Hematopoietic multipotent progenitor cell (in vitro differentiated cells): ENCODE results near the gene CRAMP1. TPM values are rescaled to one million over a fixed set of nuclear protein-coding genes. Genes with fewer than 3 reads are reported as not detected.
"Not testable (repeated sequence)": the region's sequence is repeated elsewhere in the genome, so short reads cannot be mapped to it uniquely, and the experiment has no call there.

Source experiments
- DNase-seq, 3 donors: peaks; one replicate each; pipeline ENCODE4 v3.0.0-alpha.2; 2011 to 2015; ENCODE audit warnings: low read depth in 2 of 3, low spot score in 2 of 3
- total RNA-seq: library from RNA; depleted of rRNA; stranded (reverse); fragments of >200 nt; gene quantifications from one replicate; pipeline ENCODE4 v1.2.3, GENCODE V29; 2012

The CRAMP1 gene
- total RNA-seq, 1 donor, result 29.1 TPM

GRCh38 chr16:1677942-1678499 is 65.9 kb downstream of the CRAMP1 start, which contains the start of gene JPT2:
TSS of gene JPT2 (plus strand) at chr16:1678279. CDS start at chr16:1678313, 34 bp downstream.
- DNase-seq, result peak; percentile 90 to 97 (median 97)

- DNase-seq, result peak in 2 of 3 donors; percentile 19 to 38
Observed at GRCh38 chr16:1678500-1679098, 66.4 kb downstream of the CRAMP1 start.

GRCh38 chr16:1680361-1680760 is 68.2 kb downstream of the CRAMP1 start:
- DNase-seq, result no peak

DNA sequence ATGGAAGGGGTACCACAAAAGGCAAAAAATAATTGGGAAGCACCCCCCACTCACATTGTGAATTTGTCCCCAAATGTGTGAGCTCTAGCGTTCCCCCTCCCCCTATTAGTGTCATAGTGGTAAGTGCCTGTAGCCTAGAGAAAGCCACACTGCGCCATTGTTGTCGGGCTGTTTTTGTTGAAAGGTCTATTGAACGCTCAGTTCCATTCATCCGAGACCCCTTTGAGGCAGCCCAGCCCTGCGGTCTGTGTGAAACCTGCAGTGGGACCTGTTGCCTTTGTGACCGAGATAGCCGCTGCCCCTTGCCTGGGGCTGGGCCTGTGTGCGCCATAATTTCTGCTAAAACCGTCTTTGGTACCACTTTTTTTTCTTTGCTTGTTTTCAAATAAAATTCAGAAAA is 68.9 kb downstream of the CRAMP1 start:
- no peak for DNase-seq

- DNase-seq, result no peak
Observed at GRCh38 chr16:1687427-1688316, 75.5 kb downstream of the CRAMP1 start.

DNA sequence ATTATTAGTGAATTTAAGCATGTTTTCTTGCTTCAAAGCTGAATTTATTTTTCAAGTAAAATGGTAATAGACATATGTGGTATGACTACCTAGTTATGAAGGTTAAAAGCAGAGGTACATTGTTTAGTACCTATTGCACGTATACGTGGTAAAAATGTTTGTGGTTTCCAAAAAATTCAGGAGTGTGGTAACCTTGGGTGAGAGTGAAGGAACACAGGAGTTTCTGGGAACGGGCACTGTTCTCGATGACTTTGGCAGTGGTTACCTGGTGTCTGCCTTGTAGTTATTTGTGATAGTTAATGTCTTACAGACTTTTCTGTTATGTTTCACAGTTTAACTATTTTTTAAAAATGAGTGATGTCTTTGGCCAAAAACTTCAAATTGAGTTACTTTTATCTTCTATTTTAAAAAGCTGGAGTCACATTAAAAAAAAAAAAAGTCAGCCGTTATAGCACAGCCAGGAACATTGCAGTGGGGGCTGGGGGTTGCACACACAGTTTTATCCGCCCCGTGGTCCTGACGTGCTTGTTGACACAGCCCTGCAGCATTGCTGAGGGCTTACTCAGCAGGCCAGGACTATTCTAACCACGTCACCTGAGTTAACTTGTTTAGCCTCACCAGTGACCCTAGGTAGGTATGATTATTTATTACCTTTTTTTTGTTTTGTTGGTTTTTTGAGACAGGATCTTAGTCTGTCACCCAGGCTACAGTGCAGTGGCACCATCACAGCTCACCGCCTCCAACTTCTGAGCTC is 76.8 kb downstream of the CRAMP1 start:
- no peak for DNase-seq

- DNase-seq, result no peak
Observed at GRCh38 chr16:1689853-1690252, 77.7 kb downstream of the CRAMP1 start.

- no peak for DNase-seq
Observed at GRCh38 chr16:1690810-1691209, 78.7 kb downstream of the CRAMP1 start.

DNA sequence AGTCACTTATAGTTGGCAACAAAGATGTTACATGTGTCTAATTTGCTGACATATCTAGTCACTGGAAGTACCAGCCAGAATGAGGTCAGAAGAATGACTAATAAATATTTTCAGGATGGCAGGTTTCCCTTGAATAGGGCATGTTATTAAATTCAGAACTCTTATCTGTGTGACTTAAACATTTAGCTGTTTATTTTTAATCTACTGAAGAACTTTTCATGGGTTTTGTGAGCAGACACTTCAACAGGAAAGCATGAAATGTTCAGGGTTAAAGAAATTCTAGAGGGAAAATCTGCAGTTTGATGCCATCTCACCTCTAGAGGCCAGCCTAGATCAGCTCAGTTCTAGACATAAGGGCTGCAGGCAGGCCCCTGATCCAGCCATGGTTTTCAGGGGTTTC is 79.1 kb downstream of the CRAMP1 start:
- DNase-seq, result peak in 1 of 3 donors; percentile 12

- DNase-seq, result no peak
Observed at GRCh38 chr16:1691956-1692355, 79.8 kb downstream of the CRAMP1 start.

DNA sequence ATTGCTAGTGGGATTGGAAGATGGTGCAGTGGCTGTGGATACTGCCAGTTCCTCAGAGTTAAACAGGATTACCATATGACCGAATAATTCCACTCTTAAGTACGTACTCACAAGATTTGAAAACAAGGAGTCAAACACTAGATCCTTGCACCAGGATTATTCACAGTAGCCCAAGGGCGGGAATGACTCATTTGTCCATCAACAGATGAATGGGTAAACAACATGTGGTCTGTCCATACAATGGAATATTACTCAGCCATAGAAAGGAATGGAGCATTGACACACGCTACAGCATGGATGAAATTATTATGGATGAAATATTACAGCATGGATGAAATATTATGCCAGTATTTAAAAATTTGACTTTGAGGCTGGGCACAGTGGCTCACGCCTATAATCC is 84.7 kb downstream of the CRAMP1 start:
- no peak for DNase-seq

DNA sequence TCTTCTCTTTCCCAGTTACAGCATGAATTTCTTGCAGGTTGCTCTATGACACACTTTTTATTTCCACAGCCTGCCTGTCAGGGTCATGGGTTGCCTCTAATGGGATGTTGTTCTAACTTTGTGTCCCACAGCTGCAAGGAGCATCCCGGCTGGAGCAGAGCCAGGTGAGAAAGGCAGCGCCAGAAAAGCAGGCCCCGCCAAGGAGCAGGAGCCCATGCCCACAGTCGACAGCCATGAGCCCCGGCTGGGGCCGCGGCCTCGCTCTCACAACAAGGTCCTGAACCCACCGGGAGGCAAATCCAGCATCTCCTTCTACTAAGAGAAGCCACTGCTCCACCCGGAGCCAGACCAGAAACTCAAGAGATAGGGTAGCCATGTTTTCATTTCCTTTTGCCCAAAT is 86.5 kb downstream of the CRAMP1 start:
- DNase-seq, result no peak

DNA sequence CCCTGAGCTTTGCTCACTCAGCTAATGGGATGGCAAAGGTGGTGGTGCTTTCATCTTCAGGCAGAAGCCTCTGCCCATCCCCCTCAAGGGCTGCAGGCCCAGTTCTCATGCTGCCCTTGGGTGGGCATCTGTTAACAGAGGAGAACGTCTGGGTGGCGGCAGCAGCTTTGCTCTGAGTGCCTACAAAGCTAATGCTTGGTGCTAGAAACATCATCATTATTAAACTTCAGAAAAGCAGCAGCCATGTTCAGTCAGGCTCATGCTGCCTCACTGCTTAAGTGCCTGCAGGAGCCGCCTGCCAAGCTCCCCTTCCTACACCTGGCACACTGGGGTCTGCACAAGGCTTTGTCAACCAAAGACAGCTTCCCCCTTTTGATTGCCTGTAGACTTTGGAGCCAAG is 88.1 kb downstream of the CRAMP1 start:
- no peak for DNase-seq

- no peak for DNase-seq
Observed at GRCh38 chr16:1701216-1701878, 89.2 kb downstream of the CRAMP1 start.

DNA sequence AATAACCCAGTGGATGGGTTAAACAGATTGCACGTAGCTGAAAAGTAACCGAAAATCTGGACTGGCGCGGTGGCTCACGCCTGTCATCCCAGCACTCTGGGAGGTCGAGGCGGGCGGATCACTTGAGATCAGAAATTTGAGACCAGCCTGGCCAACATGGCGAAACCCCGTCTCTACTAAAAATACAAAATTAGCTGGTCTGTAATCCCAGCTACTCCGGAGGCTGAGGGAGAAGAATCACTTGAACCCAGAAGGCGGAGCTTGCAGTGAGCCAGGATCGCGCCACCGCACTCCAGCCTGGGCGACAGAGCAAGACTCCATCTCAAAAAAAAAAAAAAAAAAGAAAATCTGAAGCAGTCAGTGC is 93.1 kb downstream of the CRAMP1 start:
- not testable (repeated sequence) for DNase-seq

- peak; percentile 91 to 99 (median 92) for DNase-seq
Observed at GRCh38 chr16:1705688-1706385, 93.7 kb downstream of the CRAMP1 start, which contains the start of gene MAPK8IP3. TSS of gene MAPK8IP3 (plus strand) at chr16:1706195. CDS start at chr16:1706340, 145 bp downstream.

DNA sequence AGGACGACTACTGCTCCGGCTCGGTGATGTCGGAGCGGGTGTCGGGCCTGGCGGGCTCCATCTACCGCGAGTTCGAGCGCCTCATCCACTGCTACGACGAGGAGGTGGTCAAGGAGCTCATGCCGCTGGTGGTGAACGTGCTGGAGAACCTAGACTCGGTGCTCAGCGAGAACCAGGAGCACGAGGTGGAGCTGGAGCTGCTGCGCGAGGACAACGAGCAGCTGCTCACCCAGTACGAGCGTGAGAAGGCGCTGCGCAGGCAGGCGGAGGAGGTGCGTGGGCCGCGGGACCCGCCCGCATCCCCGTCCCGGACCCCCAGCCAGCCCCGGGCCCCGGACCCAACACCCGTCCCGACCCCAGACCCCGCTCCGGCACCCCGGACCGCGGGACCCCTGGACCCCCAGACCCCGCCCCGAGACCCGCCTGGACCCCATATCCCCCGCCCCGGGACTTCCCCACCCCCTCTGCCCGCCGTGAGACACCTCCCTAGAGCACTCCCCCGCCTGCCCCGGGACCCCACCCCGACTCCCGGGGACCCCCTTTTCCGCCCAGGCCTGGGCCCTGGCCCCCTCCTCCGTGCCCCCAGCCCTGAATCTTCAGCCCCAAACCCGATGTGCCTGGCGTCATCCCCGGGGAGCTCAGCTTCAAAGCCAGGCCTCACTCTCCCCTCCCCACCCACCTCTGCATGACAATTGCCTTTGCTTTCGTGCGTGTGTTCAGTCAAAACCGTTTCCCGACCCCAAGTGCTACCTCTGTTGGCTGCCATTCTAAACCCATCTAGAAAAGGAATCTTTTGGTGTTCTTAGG is 94.4 kb downstream of the CRAMP1 start:
- peak; percentile 13 to 39 (median 36) for DNase-seq

- DNase-seq, result peak in 1 of 3 donors; percentile 18
Observed at GRCh38 chr16:1707193-1707790, 95.1 kb downstream of the CRAMP1 start.
